Activated naive CD8-positive, alpha-beta T cell treated with anti-CD3 and anti-CD28 coated beads, Interleukin-2, amount 50 U/mL, for 16 hours (primary cell): ENCODE measurements around the gene TARS1.
"Not testable (repeated sequence)": the region's sequence is repeated elsewhere in the genome, so short reads cannot be mapped to it uniquely, and the experiment has no call there.

Experiments used
- DNase-seq: peaks from one replicate; pipeline ENCODE4 v3.0.0-alpha.2; 2020; ENCODE audit warnings: low read depth, low spot score

Gene TARS1

GRCh38 chr5:33488558-33489355 is 48.0 kb downstream of the TARS1 start:
- DNase-seq, result no peak

DNA sequence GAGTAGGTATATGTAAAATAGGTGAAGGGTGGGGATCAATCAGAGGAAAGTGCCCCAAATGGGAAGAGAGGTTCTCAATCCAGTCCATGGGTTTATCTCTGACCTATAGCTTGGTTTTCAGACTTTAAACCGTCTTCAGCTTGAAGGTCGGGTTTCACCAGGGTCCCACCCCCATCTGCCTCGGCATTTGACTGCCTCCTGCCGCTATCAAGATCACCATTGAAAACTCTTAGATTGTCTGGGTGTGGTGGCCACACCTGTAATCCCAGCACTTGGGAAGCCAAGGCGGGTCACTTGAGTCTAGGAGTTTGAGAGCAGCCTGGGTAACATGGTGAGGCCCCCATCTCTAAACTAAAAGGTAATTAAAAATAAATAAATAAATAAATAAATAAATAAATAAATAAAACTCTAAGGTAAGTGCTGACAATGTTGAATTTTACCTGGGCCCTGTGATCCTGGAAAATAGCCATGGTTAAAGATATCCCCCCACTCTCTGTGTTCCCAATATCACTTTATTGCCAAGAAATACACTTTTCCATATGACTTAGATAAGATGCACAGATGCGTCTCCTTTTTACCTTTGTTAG is 48.8 kb downstream of the TARS1 start:
- no peak for DNase-seq

DNA sequence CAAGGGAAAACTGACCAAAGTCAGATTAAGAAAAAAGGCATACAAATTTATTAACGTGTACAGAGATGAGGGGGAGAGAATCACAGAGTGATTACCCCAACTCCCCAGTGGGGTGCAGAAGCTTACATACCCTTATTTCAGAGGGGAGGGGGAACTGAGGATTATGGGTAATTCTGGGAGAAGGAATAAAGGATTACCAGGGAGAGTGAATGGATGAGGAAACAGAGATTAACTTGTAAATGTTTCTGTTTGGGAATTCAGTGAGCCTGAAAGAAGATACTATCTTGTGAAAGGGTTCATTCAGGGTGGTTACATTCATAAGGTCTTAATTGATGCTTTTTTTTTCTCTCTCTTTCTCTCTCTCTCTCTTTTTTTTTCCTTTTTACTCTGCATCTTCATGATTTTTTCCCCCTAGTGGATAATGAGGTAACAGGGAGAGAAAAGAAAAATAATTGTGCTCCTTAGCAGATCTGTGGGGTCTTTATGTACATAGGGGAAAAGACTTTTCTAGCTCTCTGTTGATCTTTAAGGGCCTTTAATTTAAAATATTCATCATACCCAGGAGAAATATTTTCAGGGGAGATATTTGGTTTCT is 49.4 kb downstream of the TARS1 start:
- DNase-seq, result no peak

- no peak for DNase-seq
Observed at GRCh38 chr5:33491941-33492340, 51.2 kb downstream of the TARS1 start.

DNA sequence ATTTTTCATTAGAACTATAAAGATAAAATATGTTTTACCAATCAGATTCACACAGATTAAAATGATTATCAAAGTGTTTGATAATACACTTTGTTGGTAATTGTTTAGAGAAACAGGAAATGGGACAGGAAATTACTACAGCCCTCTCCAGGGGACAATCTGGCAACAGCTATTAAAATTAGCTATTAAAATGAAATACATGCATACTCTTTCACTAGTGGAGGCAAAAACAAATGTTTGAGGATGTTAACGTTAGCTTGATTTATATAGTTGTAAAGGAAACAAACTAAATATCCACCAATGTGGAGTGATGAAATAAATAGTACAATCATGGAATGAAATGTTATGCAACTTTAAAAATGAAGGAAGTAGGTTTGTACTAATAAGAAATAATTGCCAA is 53.7 kb downstream of the TARS1 start:
- DNase-seq, result no peak

GRCh38 chr5:33501260-33501659 is 60.5 kb downstream of the TARS1 start:
- no peak for DNase-seq

DNA sequence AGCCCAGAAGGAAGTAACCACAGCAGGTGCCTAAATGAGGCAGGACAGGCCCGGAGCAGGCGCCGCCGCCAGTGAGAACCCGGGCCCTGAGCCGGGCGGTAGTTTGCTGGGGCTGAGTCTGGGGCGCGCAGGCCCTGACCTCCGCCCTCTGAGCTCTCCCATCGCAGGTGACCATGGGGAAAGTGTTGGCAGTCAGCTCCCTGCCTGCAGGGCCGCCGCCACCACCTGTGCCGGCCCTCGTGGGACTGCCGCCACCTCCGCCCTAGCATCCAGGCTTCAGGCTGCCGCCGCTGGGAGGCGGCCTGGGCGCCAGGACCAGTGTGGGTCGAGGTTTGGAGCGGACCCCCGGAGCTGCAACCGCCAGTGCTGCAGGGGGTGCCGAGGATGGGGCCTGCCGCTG is 61.1 kb downstream of the TARS1 start:
- DNase-seq, result no peak

- no peak for DNase-seq
Observed at GRCh38 chr5:33504570-33504969, 63.8 kb downstream of the TARS1 start.

- no peak for DNase-seq
Observed at GRCh38 chr5:33507426-33507825, 66.7 kb downstream of the TARS1 start.

GRCh38 chr5:33509036-33509435 is 68.3 kb downstream of the TARS1 start:
- no peak for DNase-seq

- DNase-seq, result no peak
Observed at GRCh38 chr5:33513462-33514185, 72.9 kb downstream of the TARS1 start.

- DNase-seq, result not testable (repeated sequence)
Observed at GRCh38 chr5:33515366-33515765, 74.6 kb downstream of the TARS1 start.

DNA sequence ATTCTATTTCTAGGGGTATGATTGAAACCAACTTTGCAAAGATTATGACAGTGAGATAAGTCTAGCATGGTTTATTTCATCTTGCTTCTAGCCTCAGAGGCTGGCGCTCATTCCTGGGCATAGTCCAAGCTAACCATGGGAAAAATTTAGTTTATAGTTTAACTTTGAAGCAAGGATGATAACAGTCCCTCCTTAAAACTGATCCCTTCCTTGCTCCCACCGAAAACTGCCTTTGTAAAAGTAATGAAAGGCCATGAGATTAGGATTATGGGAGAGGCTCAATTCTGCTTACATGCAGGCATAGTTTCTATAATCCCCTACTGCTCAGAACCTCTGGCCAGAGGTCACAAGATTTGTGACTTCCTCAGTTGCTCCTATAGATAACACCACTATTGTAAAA is 75.7 kb downstream of the TARS1 start:
- no peak for DNase-seq
